Nephron progenitor cell (in vitro differentiated cells): Measurements from ENCODE around the gene NFIA.

Source experiments
- DNase-seq: peaks from one replicate; pipeline ENCODE4 v3.0.0; 2021
- H3K27ac Mint-ChIP-seq: 2 replicates; pipeline ENCODE4 v1.8.0; 2021; ENCODE audit warnings: mild to moderate bottlenecking, moderate library complexity, mixed read lengths
- H3K27me3 Mint-ChIP-seq: 2 replicates; pipeline ENCODE4 v1.8.0; 2021; ENCODE audit warnings: mild to moderate bottlenecking, low read depth, mixed read lengths; ENCODE audit not compliant: poor library complexity
- H3K36me3 Mint-ChIP-seq: 2 replicates; pipeline ENCODE4 v1.8.0; 2021; ENCODE audit warnings: low read depth, mixed read lengths
- H3K4me1 Mint-ChIP-seq: 2 replicates; pipeline ENCODE4 v1.8.0; 2021; ENCODE audit warnings: mixed read lengths
- H3K4me3 Mint-ChIP-seq: 2 replicates; pipeline ENCODE4 v1.8.0; 2021; ENCODE audit warnings: mild to moderate bottlenecking, moderate library complexity, mixed read lengths
- H3K9me3 Mint-ChIP-seq: 2 replicates; pipeline ENCODE4 v1.8.0; 2021; ENCODE audit warnings: mild to moderate bottlenecking, moderate library complexity, mixed read lengths
- CTCF ChIP-seq: fragments of 200-600 bp; sonication (generic); IDR thresholded peaks from 2 replicates; pipeline ENCODE4 v1.5.0; 2021; ENCODE audit warnings: antibody characterized with exemption

The NFIA gene

GRCh38 chr1:61498342-61498741, 416.0 kb downstream of the NFIA start:
- peaks cover 4% of the 10 kb centered on the region for H3K27me3 Mint-ChIP-seq
- no peak overlapping the region for H3K27ac Mint-ChIP-seq
- no peaks in the 10 kb centered on the region for H3K9me3 Mint-ChIP-seq
- no peak for TF ChIP-seq CTCF
- no peaks in the 10 kb centered on the region for H3K36me3 Mint-ChIP-seq
- H3K4me3 Mint-ChIP-seq, result no peak overlapping the region
- no peak for DNase-seq
- peaks cover 31% of the 10 kb centered on the region for H3K4me1 Mint-ChIP-seq

- Mint-ChIP-seq H3K4me3 (no peak overlapping the region), H3K27me3 (peaks cover 1% of the 10 kb centered on the region), H3K27ac (peak overlapping the region; percentile 68), H3K4me1 (peaks cover 29% of the 10 kb centered on the region), H3K9me3 (no peaks in the 10 kb centered on the region), H3K36me3 (no peaks in the 10 kb centered on the region)
- peak; percentile 26 for DNase-seq
- no peak for TF ChIP-seq CTCF
These were observed 419.9 kb downstream of the NFIA start for GRCh38 chr1:61501971-61502916.

- no peak for DNase-seq
- no peak for TF ChIP-seq CTCF
- Mint-ChIP-seq H3K9me3 (no peaks in the 10 kb centered on the region), H3K27me3 (peaks cover 6% of the 10 kb centered on the region), H3K27ac (no peak overlapping the region), H3K4me1 (peaks cover 29% of the 10 kb centered on the region), H3K36me3 (no peaks in the 10 kb centered on the region), H3K4me3 (no peak overlapping the region)
These were observed 421.9 kb downstream of the NFIA start for GRCh38 chr1:61504305-61504704.

- H3K27ac Mint-ChIP-seq, result peak overlapping the region; percentile 1
- H3K36me3 Mint-ChIP-seq, result no peaks in the 10 kb centered on the region
These were observed 422.6 kb downstream of the NFIA start for GRCh38 chr1:61504852-61505390.

GRCh38 chr1:61506236-61506635, 423.9 kb downstream of the NFIA start:
- DNase-seq, result no peak
- no peak overlapping the region for H3K4me3 Mint-ChIP-seq
- H3K9me3 Mint-ChIP-seq, result no peaks in the 10 kb centered on the region
- H3K27ac Mint-ChIP-seq, result no peak overlapping the region
- H3K4me1 Mint-ChIP-seq, result peaks cover 25% of the 10 kb centered on the region
- peaks cover 7% of the 10 kb centered on the region for H3K27me3 Mint-ChIP-seq
- no peak for TF ChIP-seq CTCF
- H3K36me3 Mint-ChIP-seq, result no peaks in the 10 kb centered on the region

More at GRCh38 chr1:61504852-61505390, 422.6 kb downstream of the NFIA start:
- Mint-ChIP-seq H3K4me1 (peaks cover 29% of the 10 kb centered on the region), H3K9me3 (no peaks in the 10 kb centered on the region), H3K27me3 (peaks cover 6% of the 10 kb centered on the region), H3K4me3 (no peak overlapping the region)
- no peak for TF ChIP-seq CTCF
- no peak for DNase-seq
